LHCN-M2 (cell line): ENCODE measurements around the gene SASH1. TPM values are rescaled to one million over a fixed set of nuclear protein-coding genes. Genes with fewer than 3 reads are reported as not detected.

ENCODE experiments used
- DNase-seq: peaks from one replicate; pipeline ENCODE4 v3.0.0-alpha.2; 2012; ENCODE audit warnings: low read depth
- polyA plus RNA-seq: library from polyadenylated mRNA; unstranded; fragments of >200 nt; gene quantifications from one replicate; pipeline ENCODE4 v1.2.1, GENCODE V29; 2012; ENCODE audit warnings: missing spikeins
- total RNA-seq: library from RNA; depleted of rRNA; stranded (reverse); fragments of >200 nt; gene quantifications from 2 replicates; pipeline ENCODE4 v1.2.3, GENCODE V29; 2014; rRNA removed

The SASH1 gene
- 23.1 and 29.8 TPM in 2 replicates for total RNA-seq
- 6.9 TPM for polyA plus RNA-seq

GRCh38 chr6:148342350-148343046 is at the start of gene SASH1:
Gene SASH1, plus strand, starts transcription at chr6:148342838. Its CDS starts 230 bp downstream, at chr6:148343068.
- DNase-seq = peak; percentile 74

- no peak for DNase-seq
Measured at GRCh38 chr6:148293181-148293995, 49.2 kb upstream of the SASH1 start.

- DNase-seq = no peak
Measured at GRCh38 chr6:148294059-148294458, 48.6 kb upstream of the SASH1 start.

GRCh38 chr6:148295261-148295887 is 47.3 kb upstream of the SASH1 start:
- DNase-seq = no peak

DNA sequence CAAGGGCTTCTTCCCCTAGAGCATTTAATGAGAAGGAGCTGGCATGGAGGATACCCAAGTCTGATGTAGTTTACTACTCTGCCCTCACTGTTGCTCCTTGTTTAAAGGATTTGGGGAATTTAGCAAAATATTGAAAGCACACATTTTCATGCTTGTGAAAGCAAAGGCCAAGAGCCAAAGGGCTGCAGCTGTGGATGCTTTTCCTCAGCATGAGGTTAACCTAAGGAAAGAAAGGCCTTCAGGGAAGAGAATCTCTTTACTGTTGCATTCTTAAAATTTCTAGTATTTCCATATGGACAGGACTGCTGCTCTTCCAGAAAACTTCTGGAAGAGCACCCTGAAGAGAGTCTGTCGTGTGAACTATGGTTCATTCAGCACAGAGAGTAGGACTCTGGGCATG is 45.9 kb upstream of the SASH1 start:
- no peak for DNase-seq

DNA sequence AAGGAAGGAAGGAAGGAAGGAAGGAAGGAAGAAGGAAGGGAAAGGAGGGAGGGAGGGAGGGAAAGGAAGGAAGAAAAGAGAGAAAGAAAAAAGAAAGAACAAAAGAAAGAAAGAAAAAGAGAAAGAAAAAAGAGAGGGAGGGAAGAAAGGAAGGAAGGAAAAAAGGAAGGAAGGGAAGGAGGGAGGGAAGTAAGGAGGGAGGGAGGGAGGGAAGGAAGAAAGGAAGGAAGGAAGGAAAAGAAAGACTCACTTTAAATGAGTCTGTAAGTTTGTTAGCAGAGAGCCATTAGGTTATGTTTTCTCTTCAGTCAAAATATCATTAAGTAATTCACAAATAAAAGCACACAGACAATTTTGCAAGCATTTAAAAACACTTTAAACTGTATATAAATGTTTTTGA is 44.0 kb upstream of the SASH1 start:
- DNase-seq = no peak

GRCh38 chr6:148303616-148304015 is 39.0 kb upstream of the SASH1 start:
- no peak for DNase-seq

DNA sequence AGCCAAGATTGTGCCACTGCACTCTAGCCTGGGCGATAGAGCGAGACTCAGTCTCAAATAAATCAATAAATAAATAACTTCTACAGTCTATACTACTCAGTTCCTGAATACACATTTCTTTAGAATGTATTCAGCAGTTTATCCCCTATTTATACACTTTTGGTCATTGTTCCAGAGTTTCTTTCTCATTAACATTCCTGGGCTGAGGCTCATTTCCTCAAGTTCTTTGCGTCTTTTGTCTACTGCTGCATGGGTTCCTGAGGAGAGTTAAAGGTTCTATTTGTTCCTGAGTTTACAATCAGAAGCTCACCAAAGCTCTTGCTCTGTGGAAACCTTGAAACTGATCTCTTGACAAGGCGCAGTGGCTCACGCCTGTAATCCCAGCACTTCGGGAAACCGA is 37.7 kb upstream of the SASH1 start:
- DNase-seq = no peak

GRCh38 chr6:148306286-148306685 is 36.4 kb upstream of the SASH1 start:
- peak; percentile 35 for DNase-seq

DNA sequence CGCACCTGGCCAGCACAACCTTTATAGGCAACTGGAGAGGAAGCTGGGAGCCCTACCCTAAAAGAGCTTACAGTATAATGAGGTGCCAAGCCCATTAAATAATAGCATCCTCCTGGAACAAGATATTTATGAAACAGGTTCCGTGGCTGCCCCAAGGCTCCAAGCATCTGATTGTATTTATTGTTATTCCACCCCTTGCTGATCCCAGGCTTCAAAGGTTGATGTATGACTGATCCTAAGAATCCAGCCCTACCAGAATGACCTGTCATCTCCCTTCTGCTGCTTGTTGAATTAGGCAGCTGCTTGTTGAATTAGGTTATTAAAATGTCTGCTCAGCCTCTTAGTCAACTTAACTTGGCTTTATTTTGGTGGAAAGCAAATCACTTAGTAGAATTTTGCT is 35.2 kb upstream of the SASH1 start:
- DNase-seq = no peak

- no peak for DNase-seq
Measured at GRCh38 chr6:148309301-148309700, 33.3 kb upstream of the SASH1 start.

DNA sequence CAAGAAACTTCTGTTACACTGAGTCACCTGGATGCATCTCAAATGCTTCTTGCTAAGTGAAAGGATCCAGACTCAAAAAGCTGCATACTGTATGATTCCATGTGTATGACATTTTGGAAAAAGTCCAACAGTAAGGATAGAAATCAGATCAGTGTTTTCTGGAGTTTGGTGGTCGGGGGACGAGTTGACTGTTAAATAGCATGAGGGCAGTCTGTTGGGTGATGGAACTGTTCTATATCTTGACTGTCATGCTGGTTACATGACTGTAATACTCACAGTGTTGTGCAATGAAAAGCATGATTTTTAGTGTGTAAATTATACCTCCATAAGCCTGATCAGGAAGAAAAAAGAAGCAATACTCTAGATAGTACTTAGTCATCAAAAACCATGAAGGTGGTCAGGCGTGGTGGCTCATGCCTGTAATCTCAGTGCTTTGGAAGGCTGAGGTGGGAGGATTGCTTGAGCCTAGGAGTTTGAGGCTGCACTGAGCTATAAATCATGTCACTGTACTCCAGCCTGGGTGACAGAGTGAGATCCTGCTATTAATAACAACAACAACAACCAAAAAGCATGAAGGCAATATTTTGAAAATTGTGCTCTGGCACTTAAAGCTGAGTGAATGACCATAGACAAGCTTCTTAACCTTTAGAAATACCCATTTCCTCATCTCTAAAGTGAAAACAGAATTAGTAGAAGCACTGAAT is 30.5 kb upstream of the SASH1 start:
- DNase-seq = no peak

DNA sequence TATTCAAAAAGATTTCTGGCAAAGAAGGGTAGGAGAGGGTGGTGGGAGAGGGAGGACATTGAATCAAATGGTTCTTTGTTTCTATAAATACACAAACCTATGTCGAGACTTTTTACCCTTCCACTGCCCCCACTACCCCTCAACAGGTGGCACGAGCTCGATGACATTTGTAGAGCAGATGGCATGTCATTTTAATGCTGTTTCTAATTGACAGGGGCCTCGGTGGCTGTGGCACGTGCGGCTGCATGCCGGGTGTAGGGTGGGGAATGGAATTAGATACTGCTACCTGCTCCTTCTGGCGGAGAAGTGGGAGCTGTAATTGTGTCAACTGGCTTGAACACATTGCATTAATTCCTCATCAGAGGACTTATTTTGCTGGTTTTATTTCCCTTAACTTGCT is 29.1 kb upstream of the SASH1 start:
- DNase-seq = no peak

DNA sequence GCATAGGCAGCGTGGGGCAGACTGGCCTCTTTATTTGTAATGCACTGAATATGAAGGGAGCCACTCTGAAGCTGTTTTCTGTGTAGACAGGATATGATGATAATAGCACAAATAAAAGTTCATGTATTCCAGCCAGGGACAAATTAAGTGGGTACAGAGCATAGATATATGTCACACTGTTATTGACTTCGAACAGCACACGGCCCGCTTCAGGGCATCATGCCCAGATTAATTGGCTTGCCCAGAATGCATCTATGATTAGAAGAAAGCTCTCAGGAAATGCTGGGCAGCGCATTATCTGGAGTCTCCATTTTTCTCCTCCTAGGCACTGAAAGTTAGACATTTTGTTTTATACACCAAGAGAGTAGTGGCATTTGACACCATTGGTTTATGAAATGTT is 26.3 kb upstream of the SASH1 start:
- DNase-seq = no peak

DNA sequence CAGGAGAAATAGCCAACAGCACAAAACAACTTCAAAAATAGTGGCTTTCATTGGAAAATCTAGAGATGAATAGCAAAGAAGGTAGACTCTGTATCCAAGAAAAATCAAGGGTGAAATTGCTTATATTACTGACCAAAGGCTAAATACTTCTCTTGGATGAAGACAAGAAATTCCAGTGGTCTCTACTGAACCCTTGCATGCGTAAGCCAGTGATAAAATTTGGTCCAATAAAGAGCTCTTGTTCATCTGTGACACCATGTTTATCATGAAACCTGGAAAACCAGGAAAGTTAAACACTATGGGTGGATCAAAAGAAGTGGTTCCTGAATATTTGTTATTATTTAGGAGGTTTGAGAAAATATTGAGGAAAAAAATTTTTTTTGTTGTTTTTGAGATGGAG is 25.6 kb upstream of the SASH1 start:
- DNase-seq = no peak

DNA sequence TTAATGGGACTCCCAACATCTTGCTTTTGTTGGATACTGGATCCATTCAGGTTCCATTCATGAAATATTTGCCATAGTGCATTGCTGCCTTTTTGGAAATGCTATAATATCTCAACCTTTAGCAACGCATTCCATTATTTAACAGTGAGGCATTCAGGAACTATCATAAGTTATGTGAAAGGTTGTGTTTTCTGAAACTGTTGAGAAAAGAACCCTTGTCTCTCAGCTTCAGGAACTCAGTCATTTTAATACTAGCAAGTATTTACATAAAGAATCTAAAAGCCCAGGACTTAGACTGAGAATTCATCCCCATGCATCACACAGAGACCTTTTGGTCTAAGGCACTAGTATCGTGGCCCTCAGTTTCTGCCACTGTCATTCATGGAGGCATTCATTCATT is 24.9 kb upstream of the SASH1 start:
- peak; percentile 48 for DNase-seq

DNA sequence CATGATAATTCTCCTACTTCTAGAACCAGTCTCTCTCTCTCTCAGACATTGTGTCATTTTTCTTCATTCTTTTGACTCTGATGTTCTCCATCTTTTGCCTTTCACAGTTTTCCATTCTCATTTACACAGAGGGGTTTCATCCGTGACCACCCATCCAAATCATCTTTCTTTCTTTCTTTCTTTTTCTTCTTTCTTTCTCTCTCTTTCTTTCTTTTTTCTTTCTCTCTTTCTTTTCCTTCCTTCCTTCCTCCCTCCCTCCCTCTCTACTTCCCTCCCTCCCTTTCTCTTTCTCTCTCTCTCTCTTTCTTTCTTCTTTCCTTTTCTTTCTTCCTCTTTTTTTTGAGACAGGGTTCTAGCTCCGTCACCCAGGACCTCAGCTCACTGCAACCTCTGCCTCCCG is 19.9 kb upstream of the SASH1 start:
- DNase-seq = no peak

GRCh38 chr6:148323344-148323743 is 19.3 kb upstream of the SASH1 start:
- DNase-seq = no peak

- no peak for DNase-seq
Measured at GRCh38 chr6:148324297-148324985, 18.2 kb upstream of the SASH1 start.

DNA sequence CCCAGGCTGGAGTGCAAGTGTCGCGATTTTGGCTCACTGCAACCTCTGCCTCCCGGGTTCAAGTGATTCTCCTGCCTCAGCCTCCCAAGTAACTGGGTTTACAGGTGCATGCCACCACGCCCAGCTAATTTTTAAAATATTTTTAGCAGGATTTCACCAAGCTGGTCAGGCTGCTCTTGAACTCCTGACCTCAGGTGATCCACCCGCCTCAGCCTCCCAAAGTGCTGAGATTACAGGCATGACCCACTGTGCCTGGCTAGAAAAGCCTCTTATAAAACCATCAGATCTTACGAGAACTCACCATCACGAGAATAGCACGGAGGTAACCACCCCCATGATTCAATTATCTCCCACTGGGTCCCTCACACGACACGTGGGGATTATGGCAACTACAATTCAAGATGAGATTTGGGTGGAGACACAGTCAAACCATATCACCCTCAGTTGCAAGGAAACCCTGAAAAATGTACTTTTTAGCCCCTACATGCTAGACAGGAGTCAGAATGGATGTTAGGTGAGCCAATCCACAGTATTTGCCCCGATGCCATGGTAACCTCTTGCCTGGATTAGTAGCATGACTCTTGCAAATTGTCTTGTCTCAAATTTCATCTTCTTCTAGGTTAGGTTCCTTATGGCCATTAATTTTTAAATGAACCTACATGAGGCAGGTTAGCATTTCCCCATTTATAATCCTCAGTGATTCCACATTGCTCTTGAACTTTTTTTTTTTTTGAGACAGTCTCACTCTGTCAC is 17.1 kb upstream of the SASH1 start:
- DNase-seq = peak; percentile 55
